ENCODE data around the gene NFS1.
"Not testable (repeated sequence)": the region's sequence is repeated elsewhere in the genome, so short reads cannot be mapped to it uniquely, and the experiment has no call there.

NFS1 gene

DNA sequence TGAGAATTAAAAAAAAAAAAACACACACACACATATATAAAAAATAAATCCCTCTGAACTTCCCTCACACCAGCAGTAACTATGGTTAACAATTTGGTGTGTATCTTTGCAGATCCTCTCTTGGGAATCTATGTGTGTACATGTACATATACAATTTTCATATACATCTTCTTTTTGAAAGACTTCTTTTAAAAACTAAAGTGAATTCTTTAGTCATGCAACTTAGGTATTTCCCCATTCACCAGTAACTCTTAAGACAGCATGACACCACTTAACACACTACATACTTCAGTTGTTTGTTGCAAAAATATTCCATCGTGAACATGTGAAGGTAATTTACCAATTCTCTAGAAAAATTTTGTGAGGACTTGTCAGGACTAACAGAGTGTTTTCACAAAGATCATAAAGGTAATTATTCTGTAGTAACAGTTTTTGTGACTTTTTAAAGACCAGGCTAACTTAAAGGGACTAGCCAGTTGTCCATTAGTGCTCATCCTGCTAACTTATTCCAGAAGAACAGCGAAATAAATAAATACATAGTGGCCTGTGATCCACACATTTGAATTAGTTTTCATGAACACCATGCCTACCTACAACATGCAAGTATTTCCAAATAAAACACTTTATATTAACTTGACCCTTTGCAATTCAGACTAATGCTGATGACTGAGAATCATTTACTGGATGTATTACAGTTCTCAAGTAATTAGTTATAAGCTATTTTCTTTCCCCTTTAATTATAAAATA is 30.9 kb upstream of the NFS1 start:
- no peak for DNase-seq (ENCODE audit: low read depth)

DNA sequence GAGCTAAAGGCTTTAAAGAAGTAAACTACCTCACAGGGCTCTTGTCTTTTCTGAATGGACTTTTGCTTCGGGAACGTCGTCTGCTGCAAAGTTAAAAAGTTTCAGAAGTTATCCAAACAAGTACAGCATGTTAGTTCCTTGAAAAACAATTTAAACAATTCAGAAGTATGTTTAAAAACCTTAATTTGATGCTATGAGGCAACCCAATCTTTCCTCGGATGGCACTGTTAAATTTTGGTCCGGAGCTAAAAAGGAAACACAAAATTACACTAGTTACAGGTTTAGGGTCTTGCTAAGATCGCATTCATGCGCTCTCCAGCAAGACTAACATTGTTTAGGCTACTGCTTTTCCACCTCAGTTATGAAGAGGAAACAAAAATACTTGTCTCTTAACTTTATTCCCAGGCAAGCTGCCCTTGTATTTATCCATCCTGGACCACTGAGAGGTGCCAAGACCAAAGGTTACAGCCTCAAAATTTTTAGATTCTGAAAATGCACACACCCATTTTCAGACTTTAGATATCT is 30.2 kb upstream of the NFS1 start:
- DNase-seq (ENCODE audit: low read depth), result no peak

DNA sequence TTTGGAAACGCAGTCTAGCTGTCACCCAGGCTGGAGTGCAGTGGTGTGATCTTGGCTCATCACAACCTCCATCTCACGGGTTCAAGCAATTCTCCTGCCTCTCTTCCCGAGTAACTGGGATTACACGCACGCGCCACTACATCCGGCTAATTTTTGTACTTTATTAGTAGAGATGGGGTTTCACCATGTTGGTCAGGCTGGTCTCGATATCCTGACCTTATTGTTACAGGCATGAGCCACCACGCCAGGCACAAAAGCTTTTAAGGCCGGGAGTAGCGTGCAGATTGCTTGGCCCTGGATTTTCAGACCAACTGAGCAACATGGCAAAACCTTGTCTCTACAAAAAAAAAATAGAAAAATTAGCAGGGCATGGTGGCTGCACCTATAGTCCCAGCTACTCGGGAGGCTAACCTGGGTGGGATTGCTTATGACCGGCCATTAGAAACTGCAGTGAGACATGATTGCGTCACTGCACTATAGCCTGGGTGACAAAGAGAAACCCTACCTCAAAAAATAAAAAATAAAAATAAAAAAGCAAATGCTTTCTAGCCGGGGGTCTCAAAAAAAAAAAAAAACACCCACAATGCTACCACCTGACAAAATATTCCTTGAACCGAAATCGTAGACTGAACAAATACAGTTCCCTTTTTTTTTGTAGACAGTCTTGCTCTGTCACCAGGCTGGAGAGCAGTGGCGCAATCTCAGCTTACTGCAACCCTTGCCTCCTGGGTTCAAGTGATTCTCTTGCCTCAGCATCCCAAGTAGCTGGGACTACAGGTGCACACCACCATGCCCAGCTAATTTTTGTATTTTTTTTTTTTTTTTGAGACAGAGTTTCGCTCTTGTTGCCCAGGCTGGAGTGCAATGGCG is 27.9 kb upstream of the NFS1 start:
- DNase-seq (ENCODE audit: low read depth), result no peak

DNA sequence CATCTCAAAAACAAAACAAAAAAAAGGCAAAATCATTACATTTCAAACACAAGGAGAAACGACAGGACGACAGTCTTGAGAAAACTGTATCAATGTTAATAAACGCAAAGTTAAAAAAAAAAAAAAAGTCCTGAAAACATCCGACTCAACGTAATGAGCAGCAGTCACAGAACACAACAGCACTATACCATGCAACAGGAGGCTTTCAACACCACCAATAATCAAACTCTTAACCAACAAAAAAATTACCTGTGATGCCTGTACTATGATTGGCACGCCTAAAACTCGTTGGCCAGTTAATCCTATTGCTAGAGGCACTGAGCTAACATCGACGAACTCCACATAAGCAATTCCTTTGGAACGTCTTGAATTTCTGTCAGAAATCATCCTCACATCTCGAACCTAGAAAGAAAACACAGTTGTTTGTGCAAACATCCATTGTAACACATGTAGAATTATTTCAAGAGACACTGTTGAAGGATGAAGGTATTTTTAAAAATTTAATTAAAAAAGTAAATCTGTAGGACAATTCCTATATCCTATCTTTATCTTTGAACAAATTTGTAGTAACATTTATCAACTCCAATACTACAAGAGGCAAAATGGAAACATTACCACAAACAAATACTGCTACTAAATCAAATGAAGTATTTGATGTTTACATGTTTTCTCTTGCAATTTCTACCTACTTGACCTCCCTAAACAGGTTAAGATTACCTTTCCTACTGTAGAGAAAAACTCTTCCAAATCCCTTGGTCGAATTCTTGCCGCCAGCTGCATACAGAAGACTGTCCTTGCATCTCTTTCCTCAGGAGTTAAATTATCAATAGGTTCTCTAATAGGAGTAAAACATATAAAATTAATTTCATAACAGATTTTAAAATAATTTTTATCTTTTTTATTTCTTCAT is 25.4 kb upstream of the NFS1 start:
- no peak for DNase-seq (ENCODE audit: low read depth)

DNA sequence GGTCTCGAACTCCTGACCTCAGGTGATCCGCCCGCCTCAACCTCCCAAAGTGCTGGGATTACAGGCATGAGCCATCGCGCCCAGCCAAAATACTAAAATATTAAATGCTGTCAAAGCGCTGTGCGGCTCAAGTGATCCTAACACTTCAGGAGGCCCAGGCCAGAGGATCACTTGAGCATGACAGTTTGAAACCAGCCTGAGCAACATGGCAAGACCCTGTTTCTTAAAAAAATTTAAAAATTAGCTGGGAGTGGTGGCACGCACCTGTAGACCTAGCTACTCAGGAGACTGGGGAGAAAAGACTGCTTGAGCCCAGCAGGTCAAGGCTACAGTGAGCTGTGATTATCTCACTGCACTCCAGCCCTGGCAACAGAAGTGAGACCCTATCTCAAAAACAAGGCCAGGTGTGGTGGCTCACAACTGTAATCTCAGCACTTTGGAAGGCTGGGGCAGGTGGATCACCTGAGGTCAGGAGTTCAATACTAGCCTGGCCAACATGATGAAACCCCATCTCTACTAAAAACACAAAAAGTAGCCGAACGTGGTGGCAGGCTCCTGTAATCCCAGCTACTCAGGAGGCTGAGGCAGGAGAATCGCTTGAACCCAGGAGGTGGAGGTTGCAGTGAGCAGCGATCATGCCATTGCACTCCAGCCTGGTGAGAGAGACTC is 24.6 kb upstream of the NFS1 start:
- not testable (repeated sequence) for DNase-seq (ENCODE audit: low read depth)

DNA sequence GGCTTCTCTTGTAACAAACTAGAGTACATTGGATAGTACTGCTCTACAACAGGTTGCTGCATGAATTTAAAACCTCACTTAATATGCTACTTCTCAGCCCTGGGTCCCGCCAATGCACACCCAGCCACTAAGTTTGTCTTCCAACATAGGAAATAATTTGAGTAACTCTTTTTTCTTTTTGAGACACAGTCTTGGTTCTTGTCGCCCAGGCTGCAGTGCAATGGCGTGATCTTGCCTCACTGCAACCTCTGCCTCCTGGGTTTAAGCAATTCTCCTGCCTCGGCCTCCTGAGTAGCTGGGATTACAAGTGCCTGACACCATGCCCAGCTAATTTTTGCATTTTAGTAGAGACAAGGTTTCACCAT is 24.1 kb upstream of the NFS1 start:
- DNase-seq (ENCODE audit: low read depth), result not testable (repeated sequence)

DNA sequence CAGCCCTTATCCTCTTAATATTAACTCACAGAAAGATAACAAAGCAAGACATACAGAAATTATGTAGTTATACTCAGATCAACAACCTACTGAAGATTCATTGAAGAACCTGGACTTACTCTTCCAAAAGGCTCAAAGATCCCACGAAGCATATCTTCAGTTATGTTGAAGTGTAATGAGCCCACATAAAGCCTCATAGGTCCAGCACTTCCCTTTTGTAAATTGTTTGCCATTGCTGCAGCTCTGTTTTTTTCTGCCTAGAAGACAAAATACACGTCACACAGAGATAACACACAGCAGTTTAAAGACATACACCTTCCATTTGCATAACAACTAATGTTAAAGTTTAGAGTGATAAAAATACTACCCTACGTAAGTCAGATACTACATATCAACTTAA is 22.5 kb upstream of the NFS1 start:
- no peak for DNase-seq (ENCODE audit: low read depth)

DNA sequence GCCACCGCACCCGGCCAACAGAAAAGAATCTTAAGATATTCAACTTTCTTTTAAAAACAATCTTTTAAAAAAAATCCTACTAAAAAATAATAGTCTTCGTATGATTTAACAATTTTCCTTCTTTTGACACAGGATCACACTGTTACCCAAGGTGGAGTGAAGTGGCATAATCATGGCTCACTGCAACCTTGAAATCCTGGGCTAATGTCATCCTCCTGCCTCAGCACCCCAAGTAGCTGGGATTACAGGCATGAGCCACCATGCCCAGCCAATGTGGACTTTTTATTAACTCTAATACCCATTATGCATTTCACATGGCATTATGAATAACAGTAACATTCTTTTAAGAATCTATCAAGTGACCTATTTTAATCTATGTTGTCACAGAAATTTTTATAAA is 22.1 kb upstream of the NFS1 start:
- DNase-seq (ENCODE audit: low read depth), result no peak

DNA sequence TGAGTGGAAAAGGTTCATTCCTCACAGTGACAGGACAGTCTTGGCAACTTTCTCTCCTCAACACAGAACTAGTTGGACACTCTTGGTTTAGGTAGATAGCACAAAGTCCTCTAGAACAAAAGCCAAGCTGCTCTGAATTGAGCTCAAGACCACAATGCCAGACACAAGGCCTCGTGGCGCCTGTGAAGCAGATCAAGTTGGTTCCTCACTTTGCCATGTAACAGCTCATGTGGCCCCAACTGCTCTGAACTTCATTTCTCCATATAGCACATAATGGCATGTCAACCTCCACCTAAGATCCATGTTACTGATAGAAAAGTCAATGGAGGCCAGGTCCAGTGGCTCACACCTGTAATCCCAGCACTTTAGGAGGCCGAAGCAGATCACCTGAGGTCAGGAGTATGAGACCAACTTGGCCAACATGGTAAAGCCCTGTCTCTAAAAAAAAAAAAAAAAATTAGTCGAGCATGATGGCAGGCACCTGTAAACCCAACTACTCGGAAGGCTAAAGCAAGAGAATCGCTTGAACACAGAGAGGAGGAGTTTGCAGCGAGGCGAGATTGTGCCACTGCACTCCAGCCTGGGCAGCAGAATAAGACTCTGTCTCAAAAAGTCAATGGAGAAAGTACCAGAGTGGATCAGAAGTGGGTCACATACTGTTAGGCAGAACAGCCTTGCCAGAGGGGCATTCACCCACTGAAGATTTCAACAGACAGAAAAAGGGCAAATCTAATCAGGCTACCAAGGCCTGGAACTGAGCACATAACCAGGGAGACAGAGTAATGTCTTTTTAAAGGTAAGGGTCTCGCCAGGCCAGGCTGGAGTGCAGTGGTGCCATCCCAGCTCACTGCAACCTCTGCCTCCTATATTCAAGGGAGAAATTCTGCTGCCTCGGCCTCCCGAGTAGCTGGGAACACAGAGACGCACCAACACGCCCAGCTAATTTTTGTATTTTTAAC is 21.3 kb upstream of the NFS1 start:
- DNase-seq (ENCODE audit: low read depth), result no peak

DNA sequence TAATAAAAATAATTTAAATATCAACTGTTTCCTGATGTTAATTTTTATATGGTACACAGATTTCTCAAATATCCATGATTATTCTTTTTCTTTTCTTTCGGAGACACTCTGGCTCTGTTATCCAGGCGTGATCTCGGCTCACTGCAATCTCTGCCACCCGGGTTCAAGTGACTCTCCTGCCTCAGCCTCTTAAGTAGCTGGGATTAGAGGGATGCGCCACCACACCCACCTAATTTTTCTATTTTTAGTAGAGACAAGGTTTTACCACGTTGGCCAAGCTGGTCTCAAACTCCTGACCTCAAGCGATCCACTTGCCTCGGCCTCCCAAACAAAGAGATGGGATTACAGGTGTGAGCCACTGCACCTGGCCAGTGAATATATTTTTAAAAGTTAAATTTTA is 20.6 kb upstream of the NFS1 start:
- DNase-seq (ENCODE audit: low read depth), result no peak

DNA sequence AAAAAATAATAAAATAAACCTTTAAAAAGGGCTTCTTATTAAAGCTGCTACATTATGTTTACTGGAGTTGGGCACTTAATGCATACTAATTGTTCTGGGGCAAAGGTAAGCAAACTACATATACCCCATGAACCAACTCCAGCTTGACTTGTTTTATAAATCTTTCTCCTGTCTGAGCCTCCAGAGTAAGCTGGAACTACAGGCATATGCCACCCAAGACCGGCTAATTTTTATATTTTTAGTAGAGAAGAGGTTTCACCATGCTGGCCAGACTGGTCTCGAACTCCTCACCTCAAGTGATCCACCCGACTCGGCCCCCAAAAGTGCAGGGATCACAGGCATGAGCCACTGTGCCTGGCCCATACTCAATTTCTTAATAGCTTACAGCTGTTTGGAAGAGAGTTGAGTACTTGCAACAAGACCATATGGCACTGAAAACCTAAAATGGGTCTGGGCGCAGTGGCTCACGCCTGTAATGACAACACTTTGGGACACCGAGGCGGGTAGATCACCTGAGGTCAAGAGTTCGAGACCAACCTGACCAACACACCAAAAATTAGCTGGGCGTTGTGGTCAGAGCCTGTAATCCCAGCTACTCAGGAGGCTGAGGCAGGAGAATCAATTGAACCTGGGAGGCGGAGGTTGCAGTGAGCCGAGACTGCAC is 20.0 kb upstream of the NFS1 start:
- DNase-seq (ENCODE audit: low read depth), result no peak

DNA sequence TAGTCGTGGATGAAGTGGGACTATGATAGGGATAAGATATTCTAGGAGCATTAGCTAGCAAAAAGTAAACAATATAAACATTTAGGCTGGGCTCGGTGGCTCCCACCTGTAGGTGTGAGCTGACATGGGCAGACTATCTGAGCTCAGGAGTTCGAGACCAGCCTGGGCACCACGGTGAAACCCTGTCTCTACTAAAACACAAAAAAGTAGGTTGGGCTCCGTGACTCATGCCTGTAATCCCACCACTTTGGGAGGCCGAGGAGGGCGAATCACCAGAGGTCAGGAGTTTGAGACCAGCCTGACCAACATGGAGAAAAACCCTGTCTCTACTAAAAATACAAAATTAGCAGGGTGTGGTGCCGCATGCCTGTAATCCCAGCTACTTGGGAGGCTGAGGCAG is 19.2 kb upstream of the NFS1 start:
- not testable (repeated sequence) for DNase-seq (ENCODE audit: low read depth)

DNA sequence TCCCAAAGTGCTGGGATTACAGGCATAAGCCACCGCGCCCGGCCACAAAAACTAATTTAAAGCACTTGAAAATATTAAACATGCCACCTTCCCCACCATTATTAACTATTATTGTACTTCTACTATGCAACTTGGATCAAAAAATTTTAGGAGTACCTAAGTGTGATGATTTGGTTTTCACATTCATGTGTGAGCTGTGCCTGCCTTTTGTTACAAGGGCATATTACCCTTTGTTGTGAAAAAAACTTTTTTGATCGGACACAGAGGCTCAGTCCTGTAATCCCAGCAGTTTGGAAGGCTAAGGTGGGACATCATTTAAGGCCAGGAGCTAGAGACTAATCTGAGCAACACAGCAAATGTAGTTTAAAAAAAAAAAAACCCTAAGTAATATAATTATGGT is 17.2 kb upstream of the NFS1 start:
- no peak for DNase-seq (ENCODE audit: low read depth)

DNA sequence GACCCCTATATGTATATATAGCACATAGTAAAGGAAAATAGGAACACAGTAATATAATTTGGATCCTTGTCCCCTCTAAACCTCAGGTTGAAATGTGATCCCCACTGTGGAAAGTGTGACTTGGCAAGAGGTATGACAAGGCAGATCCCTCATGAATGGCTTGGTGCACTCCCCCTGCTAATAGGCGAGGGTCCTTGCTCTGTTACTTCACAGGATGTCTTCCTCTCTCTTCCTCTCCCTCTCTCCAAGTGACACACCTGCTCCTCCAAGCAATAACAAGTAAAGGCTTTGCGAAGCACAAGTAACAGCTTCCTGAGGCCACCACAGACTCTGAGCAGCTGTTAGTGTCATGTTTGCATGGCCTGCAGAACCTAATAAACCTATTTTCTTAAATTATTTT is 16.5 kb upstream of the NFS1 start:
- no peak for DNase-seq (ENCODE audit: low read depth)

DNA sequence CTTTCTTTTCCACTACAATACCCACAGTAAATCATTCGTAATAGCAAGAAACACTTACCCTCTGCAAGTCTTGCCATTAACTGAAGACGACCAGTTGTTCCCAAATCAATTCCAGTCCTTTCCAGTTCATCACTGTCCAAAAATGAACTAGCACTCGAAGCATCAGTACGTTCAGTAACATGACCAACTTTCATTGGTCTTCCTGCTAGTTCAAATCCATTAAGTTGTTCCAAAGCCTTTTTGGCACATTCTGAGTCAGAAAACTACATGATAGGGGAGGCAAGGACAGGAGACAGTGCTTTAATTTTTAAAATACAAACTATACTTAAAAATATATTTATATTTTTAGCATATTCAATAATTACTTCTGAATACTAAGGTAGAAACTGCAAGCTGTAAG is 15.0 kb upstream of the NFS1 start:
- no peak for DNase-seq (ENCODE audit: low read depth)

DNA sequence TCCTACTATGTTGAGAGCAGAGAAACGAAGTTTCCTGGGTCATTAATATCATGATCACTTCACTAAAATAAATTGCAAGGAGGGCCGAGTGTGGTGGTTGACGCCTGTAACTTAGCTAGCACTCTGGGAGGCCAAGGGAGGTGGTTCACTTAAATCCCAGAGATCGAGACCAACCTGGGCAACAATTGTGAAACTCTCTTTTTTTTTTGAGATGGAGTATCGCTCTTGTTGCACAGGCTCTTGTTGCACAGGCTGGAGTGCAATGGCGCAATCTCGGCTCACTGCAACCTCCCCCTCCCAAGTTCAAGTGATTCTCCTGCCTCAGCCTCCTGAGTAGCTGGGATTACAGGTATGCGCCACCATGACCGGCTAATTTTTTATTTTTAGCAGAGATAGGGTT is 14.0 kb upstream of the NFS1 start:
- not testable (repeated sequence) for DNase-seq (ENCODE audit: low read depth)

DNA sequence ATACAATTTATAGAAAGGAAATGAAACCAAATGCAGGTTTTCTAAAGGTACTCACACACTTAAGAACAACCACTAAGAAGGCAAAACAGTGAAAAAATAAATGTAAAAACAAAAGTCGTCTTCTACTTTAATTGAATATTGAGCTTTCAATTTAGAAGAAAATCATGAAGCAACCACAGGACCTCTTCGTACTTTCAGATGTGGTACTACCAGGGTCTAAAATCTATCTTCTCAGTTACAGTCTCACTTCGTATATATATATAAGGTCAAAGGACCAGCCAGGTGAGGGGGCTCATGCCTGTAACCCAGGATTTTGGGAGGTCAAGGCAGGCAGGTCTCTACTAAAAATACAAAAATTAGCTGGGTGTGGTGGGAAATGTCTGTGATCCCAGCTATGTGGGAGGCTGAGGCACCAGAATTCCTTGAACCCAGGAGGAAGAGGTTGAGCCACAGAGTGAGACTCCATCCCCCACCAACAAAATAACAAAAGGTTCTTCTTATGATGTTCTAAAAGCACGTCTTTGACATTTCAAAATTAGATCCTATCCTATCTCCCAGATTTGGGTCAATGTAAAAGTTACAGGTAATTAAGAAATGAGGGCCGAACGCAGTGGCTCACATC is 12.5 kb upstream of the NFS1 start:
- DNase-seq (ENCODE audit: low read depth), result no peak

DNA sequence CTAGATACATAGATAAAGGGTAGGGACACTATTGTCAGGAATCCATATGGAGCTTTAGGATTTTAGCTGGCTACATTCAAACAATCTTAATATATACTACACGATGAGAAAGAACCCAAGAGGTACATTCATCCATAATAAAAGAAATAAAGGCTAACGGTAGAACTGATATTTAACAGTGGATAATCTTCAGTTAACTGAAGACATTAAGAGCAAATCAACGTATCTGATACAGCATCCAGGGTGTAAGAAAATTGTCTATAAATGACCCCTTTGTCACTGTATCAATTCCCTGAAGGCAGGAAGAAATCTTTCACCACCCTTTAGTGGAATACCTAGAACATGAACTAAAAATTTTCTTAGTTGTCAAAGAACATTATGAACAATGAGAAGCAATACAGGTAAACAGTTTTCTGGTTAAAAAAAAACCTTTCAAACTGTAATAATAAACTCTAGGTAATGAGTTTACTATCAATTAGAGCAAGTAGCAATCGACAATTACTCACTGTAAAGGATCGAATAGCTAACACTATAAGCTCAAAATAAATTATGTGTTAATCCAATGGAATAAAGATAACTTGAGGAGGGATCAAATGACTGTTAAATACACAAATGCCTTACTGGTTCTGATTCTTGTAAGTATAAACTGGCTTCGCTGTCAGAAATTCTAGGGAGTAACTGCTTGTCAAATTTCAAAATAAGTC is 11.9 kb upstream of the NFS1 start:
- DNase-seq (ENCODE audit: low read depth), result no peak

DNA sequence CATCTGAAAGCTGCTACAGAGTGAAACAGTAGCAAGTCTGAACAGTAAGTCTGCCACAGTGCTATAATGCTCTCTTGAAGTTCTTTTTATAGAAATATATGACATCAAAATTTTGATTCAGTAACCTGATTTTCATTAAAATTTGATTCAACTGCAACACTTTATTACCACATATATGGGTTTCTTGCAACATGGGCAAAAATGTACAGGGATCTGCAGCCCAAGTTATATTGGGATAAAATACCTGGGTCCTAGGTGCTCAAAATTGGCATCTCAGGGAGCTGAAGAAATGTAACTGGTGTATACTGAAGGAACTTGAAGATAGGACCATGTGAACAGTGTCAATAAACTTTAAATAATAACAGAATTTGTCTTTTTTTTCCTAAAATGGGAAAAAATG is 10.9 kb upstream of the NFS1 start:
- DNase-seq (ENCODE audit: low read depth), result no peak
